ENCODE data around the gene ACSL6. TPM values are rescaled to one million over a fixed set of nuclear protein-coding genes. Genes with fewer than 3 reads are reported as not detected.

Gene ACSL6
- total and polyA plus RNA-seq, 2 donors (not counting 1 experiment from before 2014, with no cell fraction given), result 0.03 to 0.62 TPM

- Histone ChIP-seq H3K36me3 (replicated peaks in 1 of 2; ENCODE audit: control extremely low read depth in 1 of 2, control insufficient read depth in 1 of 2, extremely low read depth in 1 of 2, insufficient read depth in 2 of 2, low read length in 1 of 2) (no peaks in the 10 kb centered on the region), H3K27me3 (replicated peaks in 1 of 4; ENCODE audit: control extremely low read depth in 1 of 4, control insufficient read depth in 3 of 4, insufficient read depth in 4 of 4, low read length in 3 of 4) (peaks cover 0 to 37% (median 16%) of the 10 kb centered on the region in 4 experiments), H3K79me2 (ENCODE audit: control insufficient read depth, insufficient read depth, low read length) (no peaks in the 10 kb centered on the region), H3K27ac (ENCODE audit: low read length in 2 of 2) (no peak overlapping the region), H3K4me2 (replicated peaks; ENCODE audit: low read depth, low read length, poor library complexity, severe bottlenecking) (no peak overlapping the region), H3K9me3 (ENCODE audit: control extremely low read depth in 1 of 3, control insufficient read depth in 2 of 3, insufficient read depth in 1 of 3, low read length in 2 of 3) (peaks cover 0 to 8% (median 0%) of the 10 kb centered on the region in 3 donors), H4K20me1 (ENCODE audit: control insufficient read depth, insufficient read depth, low read length, poor library complexity, severe bottlenecking) (no peaks in the 10 kb centered on the region), H3K4me3 (ENCODE audit: control extremely low read depth in 1 of 5, extremely low read depth in 1 of 5, insufficient read depth in 1 of 5, low read depth in 2 of 5, low read length in 4 of 5) (no peak overlapping the region), H3K9ac (ENCODE audit: low read length) (no peak overlapping the region), H3K4me1 (ENCODE audit: control insufficient read depth in 2 of 2, insufficient read depth in 2 of 2, low read length in 2 of 2) (peaks cover 12% of the 10 kb centered on the region in 2 donors), H2AFZ (ENCODE audit: insufficient read depth, low read depth, low read length, poor library complexity, severe bottlenecking) (no peak overlapping the region)
- Mint-ChIP-seq H3K4me3 (no peak overlapping the region), H3K27me3 (peaks cover 30% of the 10 kb centered on the region), H3K27ac (no peak overlapping the region), H3K4me1 (peaks cover 14% of the 10 kb centered on the region), H3K9me3 (ENCODE audit: insufficient read depth) (no peaks in the 10 kb centered on the region)
- TF ChIP-seq EZH2 (IDR thresholded peaks at IDR 0.05; ENCODE audit: borderline replicate concordance, insufficient read depth, low read depth, low read length, poor library complexity, severe bottlenecking) (no peak), CTCF (IDR thresholded peaks at IDR 0.05) (peak; percentile 79)
- CTCF ChIA-PET, result interaction anchor here (0.6 to 7.6 kb wide), 27 partner anchors 9 to 1136 kb away, joined by 3 to 405 read pairs (median 5); no protein-coding TSS in a partner anchor
- POLR2A ChIA-PET, result interaction anchor here (1.2 kb wide), 1 partner anchor 418 kb away, joined by 5 read pairs; no protein-coding TSS in a partner anchor
- peak; percentile 80 for DNase-seq
- intact Hi-C loops (cut with micrococcal nuclease), result loop anchor here (1.0 to 5.0 kb wide), 2 partner anchors 196 to 490 kb away; no protein-coding TSS in a partner anchor
- peak; percentile 51 for ATAC-seq (ENCODE audit: low read depth)
- 0% methylated on average over 1 of the region's 2 CpGs for whole genome bisulfite sequencing (ENCODE audit: insufficient coverage)
These were observed 3.9 kb downstream of the ACSL6 start for GRCh38 chr5:132007399-132008162.
